ENCODE measurements around the gene YPEL4. TPM values are rescaled to one million over a fixed set of nuclear protein-coding genes. Genes with fewer than 3 reads are reported as not detected.

YPEL4 gene
- total RNA-seq, 1 experiment from 2014 or later = not detected

DNA sequence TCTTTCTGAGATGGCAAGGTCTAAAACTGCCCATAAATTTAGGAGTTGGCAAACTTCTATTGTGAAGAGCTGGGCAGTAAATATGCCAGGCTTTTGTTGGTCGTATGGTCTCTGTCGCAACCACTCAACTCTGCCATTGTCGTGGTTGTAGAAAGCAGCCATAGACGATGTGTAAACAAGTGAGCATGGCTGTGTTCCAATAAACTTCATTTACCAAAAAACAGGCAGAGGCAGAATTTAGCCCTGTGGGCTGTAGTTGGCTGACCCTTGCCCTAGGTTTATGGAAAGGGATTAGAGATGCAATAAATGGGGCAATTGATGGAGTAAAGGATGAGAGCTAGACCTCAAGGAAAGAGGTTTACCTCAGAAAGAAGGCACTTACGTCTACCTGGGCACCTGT lies 17.6 kb downstream of the YPEL4 start:
- H3K27ac ChIP-seq (ENCODE audit: low read depth, low read length, poor library complexity, severe bottlenecking) = no peak overlapping the region
- no peak overlapping the region for H3K4me3 ChIP-seq (ENCODE audit: low read depth, low read length, poor library complexity, severe bottlenecking)
- no TSS peak for BruUV-seq (replicated peaks)
- peaks cover 15% of the 10 kb centered on the region for H3K27me3 ChIP-seq (replicated peaks; ENCODE audit: insufficient read depth, low read depth, low read length, poor library complexity)
- no peak for TF ChIP-seq EZH2 (IDR thresholded peaks at IDR 0.05; ENCODE audit: borderline replicate concordance, low read depth, low read length, poor library complexity, severe bottlenecking)
- POLR2A ChIA-PET (ENCODE audit: low non-redundant PET) = no interaction called here
- no peaks in the 10 kb centered on the region for H3K36me3 ChIP-seq (ENCODE audit: insufficient read depth, low read length, poor library complexity, severe bottlenecking)
- no peaks in the 10 kb centered on the region for H3K9me3 ChIP-seq (ENCODE audit: low read depth, low read length, poor library complexity, severe bottlenecking)
- intact Hi-C loops (cut with micrococcal nuclease; ENCODE audit: unreplicated experiment) = no loop called here
- no peaks in the 10 kb centered on the region for H3K4me1 ChIP-seq (ENCODE audit: insufficient read depth, low read length, poor library complexity, severe bottlenecking)
- CTCF ChIA-PET = interaction anchor here (0.6 to 0.7 kb wide), 2 partner anchors 9 to 1768 kb away, joined by 3 to 4 read pairs; no protein-coding TSS in a partner anchor
- no peak for DNase-seq (ENCODE audit: low spot score)

DNA sequence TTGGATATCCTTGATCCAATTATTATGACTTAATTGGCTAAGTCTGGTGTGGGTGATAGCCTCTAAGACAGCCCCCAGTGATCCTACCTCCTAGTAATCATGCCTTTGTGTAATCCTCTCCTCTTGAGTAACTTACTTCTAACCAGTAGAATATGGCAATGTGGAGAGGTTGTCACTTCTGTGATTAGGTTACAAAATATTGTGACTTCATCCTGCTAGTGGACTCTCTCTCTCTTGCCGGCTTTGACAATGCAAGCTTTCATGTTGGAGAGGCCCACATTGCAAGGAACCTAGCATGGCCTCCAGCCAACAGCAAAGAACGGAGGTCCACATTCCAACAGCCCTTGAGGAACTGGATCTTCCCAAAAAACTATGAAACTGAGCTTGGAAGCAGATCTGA lies 19.5 kb downstream of the YPEL4 start:
- ChIA-PET CTCF (no interaction called here), POLR2A (ENCODE audit: low non-redundant PET) (no interaction called here)
- intact Hi-C loops (cut with micrococcal nuclease; ENCODE audit: unreplicated experiment) = no loop called here
- Histone ChIP-seq H3K4me1 (ENCODE audit: insufficient read depth, low read length, poor library complexity, severe bottlenecking) (no peaks in the 10 kb centered on the region), H3K36me3 (ENCODE audit: insufficient read depth, low read length, poor library complexity, severe bottlenecking) (no peaks in the 10 kb centered on the region), H3K9me3 (ENCODE audit: low read depth, low read length, poor library complexity, severe bottlenecking) (no peaks in the 10 kb centered on the region), H3K4me3 (ENCODE audit: low read depth, low read length, poor library complexity, severe bottlenecking) (no peak overlapping the region), H3K27me3 (replicated peaks; ENCODE audit: insufficient read depth, low read depth, low read length, poor library complexity) (peaks cover 15% of the 10 kb centered on the region), H3K27ac (ENCODE audit: low read depth, low read length, poor library complexity, severe bottlenecking) (no peak overlapping the region)
- no peak for TF ChIP-seq EZH2 (IDR thresholded peaks at IDR 0.05; ENCODE audit: borderline replicate concordance, low read depth, low read length, poor library complexity, severe bottlenecking)
- TF ChIP-seq, protein P1, sequence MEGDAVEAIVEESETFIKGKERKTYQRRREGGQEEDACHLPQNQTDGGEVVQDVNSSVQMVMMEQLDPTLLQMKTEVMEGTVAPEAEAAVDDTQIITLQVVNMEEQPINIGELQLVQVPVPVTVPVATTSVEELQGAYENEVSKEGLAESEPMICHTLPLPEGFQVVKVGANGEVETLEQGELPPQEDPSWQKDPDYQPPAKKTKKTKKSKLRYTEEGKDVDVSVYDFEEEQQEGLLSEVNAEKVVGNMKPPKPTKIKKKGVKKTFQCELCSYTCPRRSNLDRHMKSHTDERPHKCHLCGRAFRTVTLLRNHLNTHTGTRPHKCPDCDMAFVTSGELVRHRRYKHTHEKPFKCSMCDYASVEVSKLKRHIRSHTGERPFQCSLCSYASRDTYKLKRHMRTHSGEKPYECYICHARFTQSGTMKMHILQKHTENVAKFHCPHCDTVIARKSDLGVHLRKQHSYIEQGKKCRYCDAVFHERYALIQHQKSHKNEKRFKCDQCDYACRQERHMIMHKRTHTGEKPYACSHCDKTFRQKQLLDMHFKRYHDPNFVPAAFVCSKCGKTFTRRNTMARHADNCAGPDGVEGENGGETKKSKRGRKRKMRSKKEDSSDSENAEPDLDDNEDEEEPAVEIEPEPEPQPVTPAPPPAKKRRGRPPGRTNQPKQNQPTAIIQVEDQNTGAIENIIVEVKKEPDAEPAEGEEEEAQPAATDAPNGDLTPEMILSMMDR (conservative IDR thresholded peaks at IDR 0.05; ENCODE audit: low read depth, low read length) = no peak
- no TSS peak for BruUV-seq (replicated peaks)
- DNase-seq (ENCODE audit: low spot score) = no peak

DNA sequence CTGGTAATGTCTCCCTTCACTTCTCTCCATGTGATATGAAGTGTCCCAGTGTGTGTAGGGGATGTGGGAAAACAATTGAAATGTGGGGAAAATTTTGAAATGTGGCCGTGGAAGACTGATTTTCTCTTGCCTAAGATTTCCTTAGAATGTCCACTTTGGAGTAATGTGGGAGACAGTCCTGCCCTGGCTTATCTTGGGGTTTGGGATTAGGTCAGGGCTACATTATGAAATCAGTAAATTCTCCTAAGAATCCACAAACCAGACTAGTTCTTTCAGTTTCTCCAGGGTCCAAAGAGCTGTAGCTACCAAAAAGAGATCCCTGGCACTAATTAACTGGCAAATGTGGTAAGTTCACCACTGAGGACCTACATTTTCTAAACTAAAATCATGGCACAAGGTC lies 22.8 kb downstream of the YPEL4 start:
- CTCF ChIA-PET = no interaction called here
- no peak for TF ChIP-seq EZH2 (IDR thresholded peaks at IDR 0.05; ENCODE audit: borderline replicate concordance, low read depth, low read length, poor library complexity, severe bottlenecking)
- TF ChIP-seq, protein P1 (conservative IDR thresholded peaks at IDR 0.05; ENCODE audit: low read depth, low read length) = no peak
- H3K9me3 ChIP-seq (ENCODE audit: low read depth, low read length, poor library complexity, severe bottlenecking) = no peaks in the 10 kb centered on the region
- no peak for DNase-seq (ENCODE audit: low spot score)
- intact Hi-C loops (cut with micrococcal nuclease; ENCODE audit: unreplicated experiment) = no loop called here
- H3K27ac ChIP-seq (ENCODE audit: low read depth, low read length, poor library complexity, severe bottlenecking) = no peak overlapping the region
- peaks cover 7% of the 10 kb centered on the region for H3K27me3 ChIP-seq (replicated peaks; ENCODE audit: insufficient read depth, low read depth, low read length, poor library complexity)
- BruUV-seq (replicated peaks) = no TSS peak
- H3K4me3 ChIP-seq (ENCODE audit: low read depth, low read length, poor library complexity, severe bottlenecking) = no peak overlapping the region
- POLR2A ChIA-PET (ENCODE audit: low non-redundant PET) = no interaction called here
- no peaks in the 10 kb centered on the region for H3K36me3 ChIP-seq (ENCODE audit: insufficient read depth, low read length, poor library complexity, severe bottlenecking)
- peaks cover 5% of the 10 kb centered on the region for H3K4me1 ChIP-seq (ENCODE audit: insufficient read depth, low read length, poor library complexity, severe bottlenecking)

DNA sequence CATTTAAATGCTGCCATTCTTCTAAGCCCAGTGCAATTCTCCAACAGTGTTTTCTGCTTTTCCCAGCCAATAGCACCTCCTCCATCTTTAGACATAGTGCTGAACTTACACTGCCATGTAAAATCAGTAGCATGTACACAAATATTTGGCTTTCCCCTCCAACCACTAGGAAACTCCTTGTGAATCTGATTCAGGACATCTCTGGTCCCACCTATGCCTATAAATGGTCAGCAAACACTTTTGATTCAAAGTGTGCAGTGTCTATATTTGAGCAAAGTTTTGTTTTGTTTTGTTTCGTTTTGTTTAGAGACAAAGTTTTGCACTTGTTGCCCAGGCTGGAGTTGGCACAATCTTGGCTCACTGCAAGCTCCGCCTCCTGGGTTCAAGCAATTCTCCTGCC lies 24.8 kb downstream of the YPEL4 start:
- POLR2A ChIA-PET (ENCODE audit: low non-redundant PET) = interaction anchor here (0.7 kb wide), 1 partner anchor 215 kb away, joined by 4 read pairs; no protein-coding TSS in a partner anchor
- peaks cover 3% of the 10 kb centered on the region for H3K9me3 ChIP-seq (ENCODE audit: low read depth, low read length, poor library complexity, severe bottlenecking)

More for the DNA sequence above, 24.8 kb downstream of the YPEL4 start:
- Histone ChIP-seq H3K27ac (ENCODE audit: low read depth, low read length, poor library complexity, severe bottlenecking) (no peak overlapping the region), H3K27me3 (replicated peaks; ENCODE audit: insufficient read depth, low read depth, low read length, poor library complexity) (no peaks in the 10 kb centered on the region), H3K4me1 (ENCODE audit: insufficient read depth, low read length, poor library complexity, severe bottlenecking) (peaks cover 5% of the 10 kb centered on the region), H3K36me3 (ENCODE audit: insufficient read depth, low read length, poor library complexity, severe bottlenecking) (no peaks in the 10 kb centered on the region), H3K4me3 (ENCODE audit: low read depth, low read length, poor library complexity, severe bottlenecking) (no peak overlapping the region)
- DNase-seq (ENCODE audit: low spot score) = no peak
- TF ChIP-seq EZH2 (IDR thresholded peaks at IDR 0.05; ENCODE audit: borderline replicate concordance, low read depth, low read length, poor library complexity, severe bottlenecking) = no peak
- CTCF ChIA-PET = no interaction called here
- no TSS peak for BruUV-seq (replicated peaks)
- intact Hi-C loops (cut with micrococcal nuclease; ENCODE audit: unreplicated experiment) = no loop called here
